ENCODE measurements around the gene TPO.

Gene TPO

GRCh38 chr2:1450915-1451314 is 37.7 kb downstream of the TPO start:
- DNase-seq (ENCODE audit: low read depth): no peak

- no peak for DNase-seq (ENCODE audit: low read depth)
These were observed 38.2 kb downstream of the TPO start for GRCh38 chr2:1451422-1451821.

GRCh38 chr2:1453561-1453960 is 40.3 kb downstream of the TPO start:
- no peak for DNase-seq (ENCODE audit: low read depth)

GRCh38 chr2:1454346-1454745 is 41.1 kb downstream of the TPO start:
- no peak for DNase-seq (ENCODE audit: low read depth)

DNA sequence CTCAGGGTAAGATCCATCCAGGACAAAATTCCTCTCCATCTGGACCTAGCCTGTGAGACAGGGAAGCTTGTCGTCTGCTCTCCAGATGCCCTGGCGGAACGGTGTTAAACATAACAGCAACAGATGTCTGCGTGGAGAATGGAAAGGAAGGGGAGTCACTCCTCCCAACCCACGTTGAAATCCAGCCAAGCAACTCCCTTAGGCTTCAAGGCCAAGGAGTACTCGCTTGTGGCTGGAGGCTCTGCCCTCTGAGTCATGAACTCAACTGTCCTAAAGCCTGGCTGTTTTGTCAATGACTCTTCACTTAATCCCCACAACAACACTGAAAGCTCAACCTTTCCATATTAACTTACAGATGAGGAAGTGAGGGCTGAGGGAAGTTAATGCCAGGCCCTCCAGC is 42.2 kb downstream of the TPO start:
- DNase-seq (ENCODE audit: low read depth): no peak

DNA sequence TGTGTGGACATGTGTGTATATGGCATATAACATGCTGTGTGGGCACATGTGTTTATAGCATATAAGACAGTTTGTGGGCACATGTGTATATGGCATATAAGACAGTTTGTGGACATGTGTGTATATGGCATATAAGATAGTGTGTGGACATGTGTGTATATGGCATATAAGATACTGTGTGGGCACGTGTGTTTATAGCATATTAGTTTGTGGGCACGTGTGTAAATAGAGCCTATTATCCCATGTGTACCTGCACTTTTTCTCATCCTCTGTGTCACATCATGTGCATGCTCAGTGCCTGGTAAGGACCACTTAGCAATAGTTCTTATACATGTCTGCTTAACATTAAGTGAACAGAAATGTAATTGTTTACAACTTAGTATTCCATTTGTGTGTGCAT is 45.2 kb downstream of the TPO start:
- DNase-seq (ENCODE audit: low read depth): no peak

- no peak for DNase-seq (ENCODE audit: low read depth)
These were observed 46.5 kb downstream of the TPO start for GRCh38 chr2:1459727-1460126.

- DNase-seq (ENCODE audit: low read depth): no peak
These were observed 47.7 kb downstream of the TPO start for GRCh38 chr2:1460851-1461418.

DNA sequence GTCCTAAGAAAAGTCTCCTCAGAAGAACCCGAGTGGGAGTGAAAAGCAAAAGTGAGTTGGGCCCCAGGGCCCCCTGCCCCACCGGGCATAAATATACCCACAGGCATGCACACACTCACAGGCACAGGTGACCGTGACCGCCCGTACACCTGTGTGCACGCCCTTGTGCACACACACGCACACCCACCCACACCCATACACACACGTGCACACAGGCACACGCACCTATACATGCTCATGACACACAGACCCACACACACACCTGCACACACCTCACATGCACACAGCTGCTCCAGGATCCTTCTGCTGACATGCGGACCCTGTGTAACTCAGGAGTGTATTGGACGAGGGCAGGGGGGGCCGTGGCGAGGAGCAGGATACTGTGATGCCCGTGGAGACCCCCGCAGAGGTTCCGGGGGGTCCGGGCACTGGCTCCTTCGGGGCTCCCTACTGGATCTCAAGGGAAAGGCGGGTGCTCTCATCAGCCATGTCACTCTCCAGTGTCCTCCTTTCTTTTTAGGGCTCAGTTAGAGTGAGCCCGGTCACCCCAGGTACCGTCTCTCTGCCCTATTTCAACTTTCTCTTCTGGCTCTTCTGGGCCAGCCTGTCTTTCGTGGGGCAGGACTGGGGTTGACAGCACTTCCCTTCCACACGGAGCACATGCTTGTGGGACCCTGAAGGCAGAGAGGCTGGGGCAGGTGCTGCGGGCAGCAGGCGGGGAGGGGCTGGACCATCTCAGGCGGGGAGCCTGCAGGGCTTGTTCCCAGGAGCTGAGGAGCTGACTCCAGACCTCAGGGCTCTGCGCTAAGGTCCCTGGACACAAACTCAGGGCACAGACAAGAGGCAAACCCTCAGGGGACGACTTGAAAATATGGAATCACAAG is 48.5 kb downstream of the TPO start:
- DNase-seq (ENCODE audit: low read depth): no peak

GRCh38 chr2:1462994-1463393 is 49.7 kb downstream of the TPO start:
- no peak for DNase-seq (ENCODE audit: low read depth)

GRCh38 chr2:1472350-1472749 is 59.1 kb downstream of the TPO start:
- no peak for DNase-seq (ENCODE audit: low read depth)

- DNase-seq (ENCODE audit: low read depth): no peak
These were observed 63.4 kb downstream of the TPO start for GRCh38 chr2:1476617-1477195.

GRCh38 chr2:1477196-1478040 is 64.2 kb downstream of the TPO start:
- DNase-seq (ENCODE audit: low read depth): no peak

DNA sequence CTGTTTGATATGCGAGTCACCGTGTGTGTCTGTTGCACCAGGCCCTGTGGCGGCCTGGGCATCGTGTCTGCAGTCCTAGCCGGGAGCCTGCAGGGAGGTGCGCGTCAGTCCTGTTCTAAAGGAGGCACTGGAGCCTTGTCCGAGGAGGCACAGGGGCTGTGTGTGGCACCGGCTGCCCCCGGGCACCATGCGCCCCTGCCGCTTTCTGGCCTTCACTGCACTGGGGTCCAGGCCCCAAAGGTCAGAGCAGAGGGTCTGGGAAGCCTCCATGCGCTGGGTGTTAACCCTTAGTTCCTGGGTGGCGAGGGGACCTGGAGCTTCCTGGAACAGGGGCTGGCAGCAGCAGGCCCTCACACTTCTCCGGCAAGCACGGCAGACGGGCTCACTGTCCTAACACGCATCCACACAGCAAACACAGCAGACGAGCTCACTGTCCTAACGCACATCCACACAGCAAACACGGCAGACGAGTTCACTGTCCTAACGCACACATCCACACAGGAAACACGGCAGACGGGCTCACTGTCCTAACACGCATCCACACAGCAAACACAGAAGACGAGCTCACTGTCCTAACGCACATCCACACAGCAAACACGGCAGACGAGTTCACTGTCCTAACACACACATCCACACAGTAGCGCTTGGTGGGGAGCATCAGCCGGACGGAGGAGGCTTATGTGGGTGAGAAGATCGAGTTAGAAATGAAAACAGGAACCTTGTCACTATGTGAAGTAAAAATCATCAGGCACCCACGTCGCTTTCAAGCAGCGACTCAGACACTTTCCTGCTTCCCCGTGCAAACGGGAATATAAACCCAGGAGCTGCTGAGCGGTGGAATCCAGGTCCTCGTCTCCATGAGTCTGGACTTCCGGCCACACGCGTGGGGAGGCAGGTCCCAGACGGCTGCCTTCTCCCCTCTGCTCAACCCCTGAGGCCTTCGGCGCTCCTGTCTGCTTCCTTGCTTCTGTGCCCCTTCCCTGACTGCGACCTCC is 65.3 kb downstream of the TPO start:
- no peak for DNase-seq (ENCODE audit: low read depth)

DNA sequence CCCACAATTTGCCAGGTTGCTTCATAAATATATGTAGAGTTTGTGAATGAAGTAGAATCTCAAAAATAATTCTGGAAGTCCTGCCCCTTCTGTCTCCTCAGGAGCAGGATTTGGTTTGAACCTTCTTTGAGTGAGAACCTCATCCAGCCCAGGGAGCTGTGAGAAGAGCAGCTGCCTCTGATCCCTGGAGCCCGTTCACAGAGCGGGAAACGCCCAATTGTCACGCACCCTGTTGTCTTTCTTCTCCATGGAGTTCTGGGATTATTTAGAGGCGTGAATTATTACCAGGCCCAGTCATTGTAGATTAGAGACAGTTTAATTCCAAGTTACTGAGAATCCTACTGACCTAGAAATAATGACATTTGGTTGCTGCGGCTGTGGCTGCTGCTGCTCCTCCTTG is 66.1 kb downstream of the TPO start:
- no peak for DNase-seq (ENCODE audit: low read depth)

DNA sequence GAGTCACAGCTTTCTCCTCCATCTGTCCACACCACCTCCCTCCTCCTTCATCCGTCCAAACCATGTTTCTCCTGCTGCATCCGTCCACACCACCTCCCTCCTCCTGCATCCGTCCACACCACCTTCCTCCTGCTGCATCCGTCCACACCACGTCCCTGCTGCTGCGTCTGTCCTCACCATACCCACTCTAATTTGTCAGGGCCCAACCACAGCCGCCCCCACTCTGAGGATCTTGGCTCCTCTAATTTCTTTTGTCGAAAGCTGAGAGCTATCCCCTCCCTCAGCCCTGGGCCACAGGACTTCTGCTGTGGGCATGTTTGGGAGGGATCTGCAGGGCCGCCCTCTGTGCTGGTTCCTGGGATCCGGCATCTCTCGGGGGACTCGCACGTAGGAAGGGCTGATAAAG is 67.4 kb downstream of the TPO start:
- no peak for DNase-seq (ENCODE audit: low read depth)

DNA sequence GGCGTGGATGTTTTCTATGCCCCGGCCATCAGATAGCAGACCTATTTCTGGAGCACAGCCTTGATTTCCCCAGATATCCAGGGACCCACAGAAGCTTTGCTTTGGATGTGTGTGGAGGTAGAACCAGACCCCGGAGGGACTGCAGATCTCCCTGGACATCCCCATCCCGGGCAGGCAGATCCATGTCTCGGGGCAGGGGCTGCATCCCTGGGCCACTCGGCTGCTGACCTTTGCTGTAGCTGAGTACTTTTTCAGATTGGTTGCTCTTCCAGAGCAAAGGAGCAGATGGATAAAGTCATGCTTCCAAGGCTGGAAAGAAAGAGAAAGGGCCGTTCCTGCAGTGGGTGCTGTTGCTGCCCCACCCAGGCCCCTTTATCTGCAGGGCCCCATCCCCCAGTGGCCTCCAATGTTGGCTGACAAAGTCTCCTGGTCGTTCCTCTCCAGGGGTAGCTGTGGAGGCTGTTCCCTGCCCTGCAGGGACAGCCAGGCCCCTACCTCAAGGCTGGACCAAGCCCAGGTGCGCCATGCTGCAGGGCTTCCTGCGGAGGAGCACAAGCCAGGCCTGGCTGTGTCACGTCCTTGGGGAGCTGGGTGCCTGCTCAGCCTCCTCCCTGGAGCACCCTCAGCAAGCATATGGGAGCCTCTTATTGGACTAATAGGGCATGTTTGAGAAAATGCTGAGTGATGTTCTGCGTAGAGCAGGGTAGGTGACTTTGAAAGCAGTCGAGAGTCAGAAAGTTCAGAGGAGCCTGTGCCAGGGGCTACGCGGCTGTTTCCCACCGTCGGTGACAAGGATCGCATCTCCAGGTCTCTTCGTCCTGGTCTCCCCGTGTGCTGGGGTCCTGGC is 68.4 kb downstream of the TPO start:
- no peak for DNase-seq (ENCODE audit: low read depth)

DNA sequence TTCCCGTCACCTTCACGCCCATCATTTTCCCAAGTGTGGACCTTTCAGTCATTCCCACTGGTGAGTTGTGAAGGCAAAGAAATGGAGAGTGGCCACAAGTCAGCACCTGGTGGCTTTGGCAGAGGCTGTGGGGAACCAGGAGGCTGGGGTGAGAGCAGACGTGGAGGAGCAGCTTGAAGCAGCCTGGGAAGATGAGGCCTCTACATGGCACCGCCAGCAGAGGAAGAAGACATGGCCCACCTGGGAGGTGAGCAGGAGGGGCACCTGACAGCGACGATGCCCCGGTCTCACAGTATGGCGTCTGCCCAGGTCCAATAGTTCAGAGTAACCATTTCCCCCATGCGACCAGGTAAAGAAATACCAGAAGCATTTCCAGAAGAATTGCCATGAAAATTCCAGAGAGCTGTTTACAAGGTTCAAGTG is 69.0 kb downstream of the TPO start:
- DNase-seq (ENCODE audit: low read depth): no peak

DNA sequence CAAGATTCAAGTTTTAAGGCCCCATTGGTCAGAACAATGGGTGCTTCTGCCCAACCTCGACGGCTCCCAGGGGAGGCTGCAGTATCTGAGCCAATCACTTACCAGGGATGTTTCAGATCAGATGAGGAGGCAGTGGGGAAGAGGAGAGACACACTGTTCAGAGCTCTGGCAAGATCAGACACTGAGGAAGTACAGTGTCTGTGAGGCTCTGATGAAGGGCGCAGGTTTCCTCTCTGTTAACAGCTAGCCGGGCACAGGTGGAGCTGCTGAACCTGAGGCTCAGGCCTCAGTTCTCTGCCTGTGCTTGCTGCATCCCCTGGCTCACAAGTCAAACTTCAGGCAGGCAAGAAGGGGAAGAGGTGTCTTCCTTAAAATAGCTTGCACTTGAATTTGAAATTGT is 69.7 kb downstream of the TPO start:
- DNase-seq (ENCODE audit: low read depth): no peak

- no peak for DNase-seq (ENCODE audit: low read depth)
These were observed 70.3 kb downstream of the TPO start for GRCh38 chr2:1483551-1483950.

All from T-helper 22 cell (primary cell).